HG03558 (cell line): ENCODE measurements around the gene NADSYN1.
A peak's percentile ranks its signal among the peaks of the same experiment; 100 is the strongest.
"Not testable (repeated sequence)": the region's sequence is repeated elsewhere in the genome, so short reads cannot be mapped to it uniquely, and the experiment has no call there.

ENCODE experiments used
- ATAC-seq: cut with Tn5 transposase; IDR thresholded peaks from one replicate; pipeline ENCODE4 v1.9.1; 2021; ENCODE audit warnings: moderate number of reproducible peaks; ENCODE audit not compliant: unreplicated experiment; ENCODE audit errors: extremely low read depth

Gene NADSYN1

GRCh38 chr11:71453037-71453917 is at the start of gene NADSYN1:
TSS of gene NADSYN1 (plus strand) at chr11:71453203. CDS start at chr11:71453297, 94 bp downstream.
- ATAC-seq: peak; percentile 29

GRCh38 chr11:71404209-71404608 is 48.8 kb upstream of the NADSYN1 start:
- ATAC-seq: no peak

GRCh38 chr11:71406681-71407080 is 46.3 kb upstream of the NADSYN1 start:
- ATAC-seq: no peak

GRCh38 chr11:71407356-71407755 is 45.6 kb upstream of the NADSYN1 start:
- ATAC-seq: no peak

GRCh38 chr11:71408826-71409225 is 44.2 kb upstream of the NADSYN1 start:
- ATAC-seq: no peak

GRCh38 chr11:71410363-71410966 is 42.5 kb upstream of the NADSYN1 start:
- no peak for ATAC-seq

GRCh38 chr11:71414645-71415044 is 38.4 kb upstream of the NADSYN1 start:
- ATAC-seq: no peak

GRCh38 chr11:71418643-71419042 is 34.4 kb upstream of the NADSYN1 start:
- ATAC-seq: no peak

- no peak for ATAC-seq
Measured at GRCh38 chr11:71420455-71421241, 32.4 kb upstream of the NADSYN1 start.

- no peak for ATAC-seq
Measured at GRCh38 chr11:71421392-71421950, 31.5 kb upstream of the NADSYN1 start.

- not testable (repeated sequence) for ATAC-seq
Measured at GRCh38 chr11:71422318-71422717, 30.7 kb upstream of the NADSYN1 start.

GRCh38 chr11:71423181-71423790 is 29.7 kb upstream of the NADSYN1 start:
- no peak for ATAC-seq

GRCh38 chr11:71425409-71425808 is 27.6 kb upstream of the NADSYN1 start:
- no peak for ATAC-seq

GRCh38 chr11:71425860-71426259 is 27.1 kb upstream of the NADSYN1 start:
- no peak for ATAC-seq

GRCh38 chr11:71426413-71426812 is 26.6 kb upstream of the NADSYN1 start:
- no peak for ATAC-seq

- no peak for ATAC-seq
Measured at GRCh38 chr11:71428861-71429435, 24.1 kb upstream of the NADSYN1 start.

- ATAC-seq: no peak
Measured at GRCh38 chr11:71429701-71430100, 23.3 kb upstream of the NADSYN1 start.

GRCh38 chr11:71430166-71430565 is 22.8 kb upstream of the NADSYN1 start:
- ATAC-seq: no peak

GRCh38 chr11:71431271-71431670 is 21.7 kb upstream of the NADSYN1 start:
- no peak for ATAC-seq
